MCF 10A (cell line): ENCODE results near the gene RCBTB2. TPM values are rescaled to one million over a fixed set of nuclear protein-coding genes. Genes with fewer than 3 reads are reported as not detected.

Experiments
- BruUV-seq: library from RNA; stranded (reverse); fragments of 400-500 nt; replicated peaks from 2 replicates; lab custom pipeline; 2021; lab: Mats Ljungman, UMichigan
- CTCF ChIA-PET: fragments of 300-600 bp; sonication (Branson Sonifier 250); formaldehyde crosslinking; extraction: SDS; loops from one replicate; lab custom pipeline; 2021; ENCODE audit warnings: antibody characterized with exemption, inconsistent platforms; lab: Yijun Ruan, JAX
- POLR2A ChIA-PET: fragments of 300-600, 350-650 bp; sonication (Branson Sonifier 250); formaldehyde crosslinking; extraction: SDS; loops from one replicate; lab custom pipeline; 2020; ENCODE audit warnings: antibody characterized with exemption, inconsistent platforms; lab: Yijun Ruan, JAX
- DNase-seq: peaks from one replicate; pipeline ENCODE4 v3.0.0-alpha.2; 2018; ENCODE audit not compliant: unreplicated experiment
- H3K27ac Mint-ChIP-seq: one replicate; pipeline ENCODE4 v1.8.0; 2022; ENCODE audit warnings: mild to moderate bottlenecking, low read depth, mixed read lengths; ENCODE audit not compliant: unreplicated experiment
- H3K27me3 Mint-ChIP-seq: one replicate; pipeline ENCODE4 v1.8.0; 2022; ENCODE audit warnings: mixed read lengths; ENCODE audit not compliant: insufficient read depth, unreplicated experiment
- H3K36me3 Mint-ChIP-seq: one replicate; pipeline ENCODE4 v1.8.0; 2022; ENCODE audit warnings: mild to moderate bottlenecking, moderate library complexity, mixed read lengths; ENCODE audit not compliant: insufficient read depth, unreplicated experiment
- H3K4me1 Mint-ChIP-seq: one replicate; pipeline ENCODE4 v1.8.0; 2022; ENCODE audit warnings: mixed read lengths; ENCODE audit not compliant: insufficient read depth, unreplicated experiment
- H3K4me3 Mint-ChIP-seq: one replicate; pipeline ENCODE4 v1.8.0; 2022; ENCODE audit warnings: mild to moderate bottlenecking, moderate library complexity, mixed read lengths; ENCODE audit not compliant: unreplicated experiment
- H3K9me3 Mint-ChIP-seq: one replicate; pipeline ENCODE4 v1.8.0; 2022; ENCODE audit warnings: mixed read lengths; ENCODE audit not compliant: unreplicated experiment
- CTCF ChIP-seq: fragments of 200-600 bp; IDR thresholded peaks from one replicate; pipeline ENCODE4 v1.8.0; 2022; ENCODE audit warnings: antibody characterized with exemption, mild to moderate bottlenecking; ENCODE audit not compliant: unreplicated experiment
- intact Hi-C: fragments of 100-400 bp; cut with micrococcal nuclease; formaldehyde crosslinking; loops from 2 replicates; pipeline ENCODE4 v1.14.1; 2022
- total RNA-seq: library from RNA; stranded (reverse); gene quantifications from 2 replicates; pipeline ENCODE4 v1.2.3, GENCODE V29; 2022

The RCBTB2 gene
- total RNA-seq, 1 experiment from 2014 or later: 2.4 TPM

- ChIA-PET CTCF (no interaction called here), POLR2A (interaction anchor here (0.9 to 1.5 kb wide), 2 partner anchors 11 to 26 kb away, joined by 3 to 5 read pairs; no protein-coding TSS in a partner anchor)
- DNase-seq: no peak
- Mint-ChIP-seq H3K27me3 (no peaks in the 10 kb centered on the region), H3K27ac (no peak overlapping the region), H3K4me3 (no peak overlapping the region), H3K36me3 (peaks cover 13% of the 10 kb centered on the region), H3K4me1 (no peaks in the 10 kb centered on the region), H3K9me3 (no peaks in the 10 kb centered on the region)
- TF ChIP-seq CTCF: no peak
- intact Hi-C loops: no loop called here
- no TSS peak for BruUV-seq
Measured at GRCh38 chr13:48511621-48512230, 21.2 kb downstream of the RCBTB2 start.

- intact Hi-C loops: no loop called here
- H3K4me3 Mint-ChIP-seq: no peak overlapping the region
- BruUV-seq: no TSS peak
- no peaks in the 10 kb centered on the region for H3K27me3 Mint-ChIP-seq
- H3K27ac Mint-ChIP-seq: no peak overlapping the region
- H3K9me3 Mint-ChIP-seq: no peaks in the 10 kb centered on the region
- no peaks in the 10 kb centered on the region for H3K4me1 Mint-ChIP-seq
- TF ChIP-seq CTCF: no peak
- ChIA-PET CTCF (no interaction called here), POLR2A (interaction anchor here (1.5 to 1.9 kb wide), 2 partner anchors 10 to 25 kb away, joined by 5 to 6 read pairs; no protein-coding TSS in a partner anchor)
- H3K36me3 Mint-ChIP-seq: peaks cover 6% of the 10 kb centered on the region
- DNase-seq: no peak
Measured at GRCh38 chr13:48510698-48511097, 22.2 kb downstream of the RCBTB2 start.

- intact Hi-C loops: no loop called here
- peak; percentile 17 for DNase-seq
- POLR2A ChIA-PET: interaction anchor here (1.3 kb wide), 2 partner anchors 24 to 107 kb away, joined by 4 read pairs; no protein-coding TSS in a partner anchor
Measured at GRCh38 chr13:48508011-48508410, 24.9 kb downstream of the RCBTB2 start.

More at GRCh38 chr13:48508011-48508410, 24.9 kb downstream of the RCBTB2 start:
- H3K27ac Mint-ChIP-seq: no peak overlapping the region
- peaks cover 6% of the 10 kb centered on the region for H3K36me3 Mint-ChIP-seq
- H3K4me3 Mint-ChIP-seq: no peak overlapping the region
- CTCF ChIA-PET: interaction anchor here (1.1 kb wide), 1 partner anchor 73 kb away, joined by 3 read pairs; no protein-coding TSS in a partner anchor
- no TSS peak for BruUV-seq
- H3K4me1 Mint-ChIP-seq: no peaks in the 10 kb centered on the region
- no peaks in the 10 kb centered on the region for H3K27me3 Mint-ChIP-seq
- TF ChIP-seq CTCF: no peak
- no peaks in the 10 kb centered on the region for H3K9me3 Mint-ChIP-seq
